Limb (tissue), 2 donors: ENCODE results near the gene HMMR.
A peak's percentile ranks its signal among the peaks of the same experiment; 100 is the strongest.
"Not testable (repeated sequence)": the region's sequence is repeated elsewhere in the genome, so short reads cannot be mapped to it uniquely, and the experiment has no call there.

Experiments used
- DNase-seq, 2 donors: peaks; one replicate each; pipeline ENCODE4 v3.0.0-alpha.2; 2016; ENCODE audit errors: extremely low spot score in 2 of 2

Gene HMMR

DNA sequence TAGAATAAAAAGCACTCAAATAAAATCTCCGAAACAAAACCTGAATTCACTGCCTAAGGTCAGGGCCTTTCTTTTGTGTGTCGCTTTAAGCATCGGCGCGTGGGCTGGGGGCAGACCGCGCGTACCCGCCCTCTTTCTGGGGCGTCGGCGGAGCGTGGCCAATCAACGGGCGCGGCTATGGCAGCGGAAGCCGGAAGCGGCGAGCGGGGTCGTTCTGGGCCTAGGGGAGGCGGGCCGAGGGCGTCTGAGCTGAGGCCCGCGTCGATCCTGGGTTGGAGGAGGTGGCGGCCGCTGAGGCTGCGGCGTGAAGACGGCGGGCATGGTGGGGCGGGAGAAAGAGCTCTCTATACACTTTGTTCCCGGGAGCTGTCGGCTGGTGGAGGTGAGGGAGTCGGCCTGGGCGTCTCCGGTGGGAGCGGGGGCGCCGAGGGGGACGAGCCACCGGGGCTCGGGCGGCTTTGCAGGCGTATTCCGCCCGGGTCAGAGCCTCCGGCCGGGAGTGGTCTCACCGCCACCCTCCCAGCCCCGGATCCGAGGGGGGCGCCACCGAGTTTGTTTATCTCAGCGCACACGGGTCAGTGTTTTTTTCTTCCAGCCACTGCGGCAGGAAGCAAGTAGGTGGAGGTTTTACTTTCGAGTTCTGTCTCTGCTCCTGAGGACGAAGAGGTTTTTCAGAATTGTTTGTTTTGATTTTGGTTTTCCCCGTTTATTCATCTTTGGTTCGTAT is 45.1 kb downstream of the HMMR start, which contains the start of gene MAT2B:
Gene MAT2B, plus strand, starts transcription at position 252 of the 727 bp plus-strand sequence. Its CDS starts 68 bp downstream, at position 320.
- peak; percentile 96 to 97 for DNase-seq

- DNase-seq = no peak
These were observed 45.6 kb downstream of the HMMR start for GRCh38 chr5:163506095-163506457.

- no peak for DNase-seq
These were observed 46.3 kb downstream of the HMMR start for GRCh38 chr5:163506726-163507125.

DNA sequence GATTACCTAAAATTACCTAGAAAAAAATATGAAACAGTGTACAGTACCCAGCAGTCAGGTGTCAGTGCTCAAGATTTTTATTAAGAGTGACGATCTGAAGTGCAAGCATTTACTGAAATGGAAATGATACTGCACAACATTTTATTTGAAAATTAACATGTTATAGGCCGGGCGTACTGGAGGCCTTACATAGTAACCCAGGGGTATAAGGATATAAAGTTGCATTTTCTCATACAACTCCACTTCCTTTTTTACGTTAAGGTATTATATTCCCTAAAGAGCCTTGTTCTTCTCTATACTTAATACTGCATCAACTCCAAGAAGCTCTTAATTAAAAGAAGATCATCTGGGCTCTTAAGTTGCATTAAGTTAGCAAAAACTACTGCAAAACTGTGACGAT is 48.3 kb downstream of the HMMR start:
- DNase-seq = no peak

DNA sequence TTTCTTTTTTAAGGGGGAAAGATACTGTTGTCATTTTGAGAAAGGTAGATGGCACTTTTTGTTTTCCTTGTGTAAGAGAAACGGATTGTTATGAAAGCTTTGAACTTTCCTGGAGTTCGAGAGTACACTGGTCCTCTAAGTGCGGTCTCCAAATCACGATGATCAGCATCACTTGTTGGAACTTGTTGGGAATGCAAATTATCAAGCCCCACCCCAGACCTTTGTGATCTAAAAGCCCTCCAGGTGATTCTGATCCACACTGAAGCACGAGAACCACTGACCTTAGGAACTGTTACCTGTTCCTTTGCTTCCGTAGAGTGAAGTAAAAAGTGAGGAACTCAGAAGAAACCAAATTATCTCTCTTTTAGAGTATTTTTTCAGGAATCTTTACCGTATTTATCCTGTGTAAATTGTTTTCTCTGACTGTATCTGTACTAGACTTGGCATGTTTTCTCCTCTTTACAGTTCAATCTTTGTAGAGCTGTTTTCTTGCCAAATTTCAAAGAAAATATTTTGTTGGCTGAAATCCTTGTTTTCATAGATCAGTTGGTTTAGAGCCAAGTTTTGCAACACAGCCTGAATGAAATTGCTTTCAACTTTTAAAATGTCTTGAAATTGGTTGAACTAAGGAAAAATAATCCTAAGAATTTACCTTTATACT is 49.0 kb downstream of the HMMR start:
- DNase-seq = peak in 1 of 2 donors; percentile 71

DNA sequence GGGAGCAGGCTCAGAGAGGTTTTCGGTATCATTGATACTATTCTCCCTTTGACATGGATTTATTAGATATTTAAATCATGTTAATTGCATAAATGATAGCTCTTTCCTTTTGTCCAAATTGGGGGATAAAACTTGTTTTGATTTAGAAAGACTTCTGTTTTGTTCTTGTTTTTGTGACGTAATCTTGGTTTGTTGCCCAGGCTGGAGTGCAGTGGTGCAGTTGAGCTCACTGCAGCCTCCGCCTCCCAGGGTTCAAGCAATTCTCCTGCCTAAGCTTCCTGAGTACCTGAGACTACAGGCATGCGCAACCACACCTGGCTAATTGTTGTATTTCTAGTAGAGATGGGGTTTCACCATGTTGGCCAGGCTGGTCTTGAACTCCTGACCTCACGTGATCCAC is 52.1 kb downstream of the HMMR start:
- DNase-seq = no peak

GRCh38 chr5:163525096-163525495 is 64.7 kb downstream of the HMMR start:
- DNase-seq = no peak

DNA sequence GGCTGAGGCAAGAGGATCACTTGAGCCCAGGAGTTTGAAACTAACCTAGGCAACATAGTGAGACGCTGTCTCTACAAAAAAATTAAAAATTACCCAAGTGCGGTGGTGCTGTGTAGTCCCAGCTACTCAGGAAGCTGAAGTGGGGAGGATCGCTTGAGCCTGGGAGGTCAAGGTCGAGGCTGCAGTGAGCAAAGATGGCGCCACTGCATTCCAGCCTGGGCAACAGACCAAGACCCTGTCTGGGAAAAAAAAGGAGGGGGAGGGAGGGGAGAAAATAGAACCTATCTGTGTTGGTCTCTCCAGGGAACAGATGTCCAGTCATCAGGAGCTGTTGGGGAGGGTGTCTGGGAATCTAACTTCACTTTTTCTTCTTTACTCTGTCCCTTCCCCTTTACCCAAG is 69.3 kb downstream of the HMMR start:
- no peak for DNase-seq

DNA sequence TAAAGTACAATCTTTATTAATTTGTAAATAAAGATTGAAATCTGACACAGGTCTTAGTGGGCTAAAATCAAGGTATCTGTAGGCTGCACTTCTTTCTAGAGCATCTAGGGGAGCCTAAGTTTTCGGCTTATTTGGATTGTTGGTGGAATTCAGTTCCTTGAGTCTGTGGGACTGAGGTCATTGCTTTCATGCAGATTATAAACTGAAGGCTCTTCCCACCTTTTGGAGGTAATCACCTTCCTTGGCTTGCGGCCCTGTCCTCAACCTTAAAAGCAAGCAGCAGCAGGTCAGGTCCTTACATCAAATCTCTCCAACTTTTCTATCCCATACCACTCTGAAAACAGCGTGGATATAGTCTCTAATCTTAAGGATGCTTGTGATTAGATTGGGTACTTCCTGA is 70.8 kb downstream of the HMMR start:
- DNase-seq = no peak

DNA sequence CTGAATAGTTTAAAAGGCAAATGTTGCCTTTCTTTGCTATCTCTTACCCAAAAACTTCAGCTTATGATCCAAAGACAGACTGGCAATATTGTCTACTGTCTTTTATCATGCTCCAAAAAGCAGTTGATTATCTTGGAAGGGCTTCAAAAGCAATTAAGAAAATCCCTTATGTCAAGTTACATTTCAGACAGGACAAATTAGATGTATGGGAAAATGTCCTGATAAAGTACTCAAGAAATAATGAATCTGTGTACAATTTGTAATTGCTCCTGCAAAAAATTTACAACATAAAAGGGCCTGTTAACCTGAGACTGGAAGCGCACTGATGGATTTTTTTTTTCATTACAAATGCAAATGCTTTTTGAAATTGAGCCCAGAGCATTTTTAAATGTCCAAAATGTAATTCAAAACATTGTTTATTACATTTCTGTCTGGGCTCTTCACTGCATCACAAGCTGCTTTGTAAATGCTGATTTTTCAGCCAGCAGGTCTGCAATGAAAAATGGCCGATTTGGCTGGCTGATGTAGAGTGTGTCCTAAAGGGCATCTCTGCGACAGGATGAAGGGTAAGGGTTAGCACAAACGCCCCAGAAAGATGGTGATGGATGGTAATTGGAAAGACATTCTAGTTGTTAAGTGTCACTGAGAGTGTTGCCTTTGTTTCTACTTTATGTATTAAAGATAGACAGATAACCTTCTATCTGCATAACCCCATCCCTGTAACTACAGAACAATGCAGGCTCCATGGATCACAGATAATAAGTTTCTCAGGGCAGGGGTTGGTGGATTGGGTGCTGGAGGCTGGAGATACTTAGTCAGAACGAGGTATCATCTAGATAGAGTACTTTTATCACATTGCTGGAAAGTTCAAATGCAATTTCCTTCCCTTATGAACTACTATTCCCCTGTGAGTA is 72.0 kb downstream of the HMMR start:
- DNase-seq = no peak

GRCh38 chr5:163533223-163533622 is 72.8 kb downstream of the HMMR start:
- peak in 1 of 2 donors; percentile 1 for DNase-seq

DNA sequence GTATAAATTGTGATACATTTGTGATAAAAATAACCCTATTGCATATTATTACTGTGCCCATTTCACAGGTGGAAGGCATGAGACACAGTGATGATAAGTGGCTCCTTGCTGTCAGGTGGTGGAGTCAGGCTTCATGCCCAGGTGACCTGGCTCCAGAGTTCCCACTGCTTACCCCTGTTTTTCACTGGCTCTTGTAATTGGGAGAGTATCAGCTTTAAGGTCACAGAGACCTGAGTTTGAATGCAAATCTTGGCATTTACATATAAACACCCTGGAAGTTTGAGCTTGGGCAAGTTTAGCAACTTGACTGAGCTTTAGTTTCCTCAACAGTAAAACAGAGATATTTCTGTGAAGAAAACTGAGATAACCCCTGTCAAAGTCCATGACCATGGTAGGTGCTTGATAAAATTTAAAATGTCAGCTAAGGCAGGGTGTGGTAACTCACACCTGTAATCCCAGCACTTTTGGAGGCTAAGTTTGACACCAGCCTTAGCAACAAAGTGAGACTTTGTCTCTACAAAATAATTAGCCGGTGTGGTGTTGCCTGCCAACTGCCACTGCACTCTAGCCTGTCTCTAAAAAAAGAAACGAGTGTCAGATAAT is 74.2 kb downstream of the HMMR start:
- no peak for DNase-seq

GRCh38 chr5:163535290-163535689 is 74.9 kb downstream of the HMMR start:
- DNase-seq = no peak

DNA sequence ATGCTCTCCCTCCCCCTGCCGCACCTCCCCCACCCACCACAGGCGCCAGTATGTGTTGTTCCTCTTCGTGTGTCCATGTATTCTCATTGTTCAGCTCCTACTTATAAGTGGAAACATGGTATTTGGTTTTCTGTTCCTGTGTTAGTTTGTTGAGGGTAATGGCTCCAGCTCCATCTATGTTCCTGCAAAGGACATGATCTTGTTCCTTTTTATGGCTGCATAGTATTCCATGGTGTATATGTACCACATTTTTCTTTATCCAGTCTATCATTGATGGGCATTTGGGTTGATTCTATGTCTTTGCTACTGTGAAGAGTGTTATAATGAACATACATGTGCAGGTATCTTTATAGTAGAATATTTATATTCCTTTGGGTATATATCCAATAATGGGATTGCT is 76.0 kb downstream of the HMMR start:
- DNase-seq = not testable (repeated sequence)

- DNase-seq = no peak
These were observed 80.3 kb downstream of the HMMR start for GRCh38 chr5:163540696-163541095.
